Epithelial cell of prostate (primary cell): ENCODE data around the gene GPRC5D.
A peak's percentile ranks its signal among the peaks of the same experiment; 100 is the strongest.

Experiments
- DNase-seq: peaks from one replicate; pipeline ENCODE4 v3.0.0-alpha.2; 2011; ENCODE audit warnings: low read depth, low spot score
- H3K27ac ChIP-seq: fragments of 450-650 bp; 2 replicates; pipeline ENCODE4 v1.5.1; 2017; ENCODE audit warnings: mild to moderate bottlenecking

Gene GPRC5D

GRCh38 chr12:12912711-12913110 is 39.3 kb downstream of the GPRC5D start:
- no peak overlapping the region for H3K27ac ChIP-seq
- DNase-seq: no peak

GRCh38 chr12:12909995-12910420 is 42.0 kb downstream of the GPRC5D start:
- H3K27ac ChIP-seq: peak overlapping the region; percentile 19
- DNase-seq: no peak

GRCh38 chr12:12909228-12909994 is 42.6 kb downstream of the GPRC5D start:
- H3K27ac ChIP-seq: peak overlapping the region; percentile 19
- DNase-seq: no peak

DNA sequence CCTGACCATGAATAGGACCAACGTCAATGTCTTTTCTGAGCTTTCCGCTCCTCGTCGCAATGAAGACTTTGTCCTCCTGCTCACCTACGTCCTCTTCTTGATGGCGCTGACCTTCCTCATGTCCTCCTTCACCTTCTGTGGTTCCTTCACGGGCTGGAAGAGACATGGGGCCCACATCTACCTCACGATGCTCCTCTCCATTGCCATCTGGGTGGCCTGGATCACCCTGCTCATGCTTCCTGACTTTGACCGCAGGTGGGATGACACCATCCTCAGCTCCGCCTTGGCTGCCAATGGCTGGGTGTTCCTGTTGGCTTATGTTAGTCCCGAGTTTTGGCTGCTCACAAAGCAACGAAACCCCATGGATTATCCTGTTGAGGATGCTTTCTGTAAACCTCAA is 43.3 kb downstream of the GPRC5D start:
- DNase-seq: no peak
- no peak overlapping the region for H3K27ac ChIP-seq

DNA sequence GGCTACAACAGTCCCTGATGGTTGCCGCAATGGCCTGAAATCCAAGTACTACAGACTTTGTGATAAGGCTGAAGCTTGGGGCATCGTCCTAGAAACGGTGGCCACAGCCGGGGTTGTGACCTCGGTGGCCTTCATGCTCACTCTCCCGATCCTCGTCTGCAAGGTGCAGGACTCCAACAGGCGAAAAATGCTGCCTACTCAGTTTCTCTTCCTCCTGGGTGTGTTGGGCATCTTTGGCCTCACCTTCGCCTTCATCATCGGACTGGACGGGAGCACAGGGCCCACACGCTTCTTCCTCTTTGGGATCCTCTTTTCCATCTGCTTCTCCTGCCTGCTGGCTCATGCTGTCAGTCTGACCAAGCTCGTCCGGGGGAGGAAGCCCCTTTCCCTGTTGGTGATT is 43.7 kb downstream of the GPRC5D start:
- H3K27ac ChIP-seq: no peak overlapping the region
- DNase-seq: no peak

DNA sequence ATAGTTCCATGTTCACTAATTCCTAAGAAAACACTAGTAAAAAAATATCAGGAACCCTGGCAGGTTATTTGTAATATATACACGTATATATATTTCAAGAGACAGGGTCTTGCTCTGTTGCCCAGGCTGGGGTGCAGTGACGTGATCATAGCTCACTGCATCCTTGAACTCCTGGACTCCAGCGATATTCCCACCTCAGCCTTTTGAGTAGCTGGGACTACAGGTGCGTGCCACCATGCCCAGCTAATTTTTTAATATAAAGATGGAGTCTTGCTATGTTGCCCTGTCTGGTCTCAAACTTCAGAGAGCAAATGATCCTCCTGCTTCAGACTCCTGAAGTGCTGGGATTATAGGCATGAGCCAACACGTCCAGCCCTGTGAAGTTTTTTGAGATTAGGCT is 44.4 kb downstream of the GPRC5D start:
- no peak overlapping the region for H3K27ac ChIP-seq
- DNase-seq: no peak

- peak overlapping the region; percentile 95 for H3K27ac ChIP-seq
- no peak for DNase-seq
Observed at GRCh38 chr12:12903642-12904609, 48.0 kb downstream of the GPRC5D start.

GRCh38 chr12:12902036-12902435 is 49.9 kb downstream of the GPRC5D start:
- H3K27ac ChIP-seq: peak overlapping the region; percentile 95

DNA sequence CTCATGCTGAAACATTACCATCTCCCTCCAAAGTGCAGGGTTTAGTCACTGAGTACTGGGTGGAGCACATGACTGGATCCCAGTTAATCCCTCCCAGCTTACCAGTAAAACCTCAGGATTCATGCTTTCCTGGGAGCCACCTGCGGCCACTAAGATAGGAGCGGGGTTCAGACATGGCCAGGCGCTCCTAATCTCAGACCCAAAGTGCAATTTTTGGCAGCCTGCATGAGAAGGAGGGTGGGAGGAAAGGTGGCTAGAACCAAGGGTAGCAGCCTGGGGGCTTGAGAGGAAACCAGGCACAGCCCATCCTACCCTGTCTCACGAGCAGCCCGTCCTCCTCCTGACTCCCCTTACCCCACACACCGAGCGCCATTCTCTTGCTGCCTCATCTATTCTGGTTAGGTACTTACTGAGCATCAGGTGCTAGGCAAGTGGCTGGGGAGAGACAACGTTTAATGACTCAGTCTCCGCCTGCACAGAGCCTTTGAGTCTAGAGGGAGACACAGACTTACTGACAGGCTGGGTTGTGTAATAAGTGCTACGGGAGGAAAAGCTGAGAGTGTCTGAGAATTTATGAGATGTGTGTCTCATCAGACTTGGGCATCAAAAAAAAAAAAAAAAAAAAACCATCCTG is 50.7 kb downstream of the GPRC5D start:
- H3K27ac ChIP-seq: peak overlapping the region; percentile 95
- DNase-seq: peak; percentile 95

More at GRCh38 chr12:12902036-12902435, 49.9 kb downstream of the GPRC5D start:
- no peak for DNase-seq

- no peak for DNase-seq
- peak overlapping the region; percentile 95 for H3K27ac ChIP-seq
Observed at GRCh38 chr12:12900786-12901157, 51.2 kb downstream of the GPRC5D start.

DNA sequence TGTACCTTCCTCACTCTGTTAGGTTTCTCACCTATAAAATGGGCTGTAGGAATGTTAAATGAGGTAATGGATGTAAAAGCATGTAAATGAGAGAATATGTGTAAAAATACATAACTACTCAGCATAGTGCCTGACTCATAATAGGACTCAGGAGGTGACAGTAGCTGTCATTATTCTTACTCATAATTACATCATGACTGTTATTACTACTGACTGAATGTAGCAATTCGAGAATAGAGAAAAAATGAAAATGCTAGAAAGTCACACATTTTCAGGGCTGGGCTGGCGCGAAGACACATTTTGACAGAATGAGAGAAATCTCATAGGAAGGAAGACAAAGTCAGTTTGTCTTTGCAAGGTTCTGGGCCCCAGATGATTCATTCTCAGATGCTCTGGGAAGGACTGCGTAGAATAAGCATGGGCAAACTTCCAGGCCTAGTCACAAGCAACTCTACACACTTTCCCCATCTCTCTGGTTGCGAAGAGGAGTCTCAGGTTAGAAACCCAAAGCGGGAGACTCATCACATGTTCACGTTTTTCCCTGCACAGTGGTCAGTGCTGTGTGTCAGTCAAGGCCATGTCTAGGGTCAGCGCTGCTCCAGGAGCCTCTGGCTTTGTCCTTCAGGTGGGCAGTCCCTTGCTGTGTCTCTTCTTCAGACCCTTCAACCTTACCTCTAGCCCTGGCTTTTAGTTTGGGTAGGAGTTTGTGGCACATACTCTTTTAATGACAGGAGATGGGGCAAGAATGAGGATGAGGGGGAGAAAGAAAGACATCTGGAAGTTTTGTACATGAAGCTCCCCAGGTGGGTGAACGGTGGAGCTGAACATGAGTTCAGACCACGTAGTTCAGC is 52.2 kb downstream of the GPRC5D start:
- DNase-seq: peak; percentile 61
- H3K27ac ChIP-seq: peak overlapping the region; percentile 95

DNA sequence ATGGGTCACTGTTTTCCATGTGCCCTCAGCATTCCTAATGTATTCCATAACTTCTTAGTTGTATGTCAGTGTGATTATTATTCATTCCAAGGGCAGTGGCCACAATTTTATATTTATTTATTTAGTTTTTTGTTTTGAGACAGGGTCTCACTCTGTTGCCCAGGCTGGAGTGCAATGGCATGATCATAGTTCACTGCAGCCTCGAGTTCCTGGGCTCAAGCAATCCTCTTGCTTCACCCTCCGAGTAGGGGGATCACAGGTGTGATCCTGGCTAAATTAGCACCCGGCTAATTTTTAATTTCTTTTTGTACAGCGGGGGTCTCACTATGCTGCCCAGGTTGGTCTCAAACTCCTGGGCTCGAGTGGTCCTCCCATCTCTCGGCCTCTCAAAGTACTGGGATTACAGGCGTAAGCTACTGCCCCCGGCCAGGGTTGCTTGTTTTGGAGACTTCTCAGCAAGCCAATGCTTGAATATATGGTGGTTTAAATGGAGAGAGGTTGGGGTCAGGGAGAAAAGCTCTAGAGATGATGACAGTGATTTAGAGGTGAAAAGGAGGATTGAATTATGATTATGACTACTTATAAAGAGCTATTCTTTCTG is 53.0 kb downstream of the GPRC5D start:
- DNase-seq: no peak
- peak overlapping the region; percentile 95 for H3K27ac ChIP-seq

DNA sequence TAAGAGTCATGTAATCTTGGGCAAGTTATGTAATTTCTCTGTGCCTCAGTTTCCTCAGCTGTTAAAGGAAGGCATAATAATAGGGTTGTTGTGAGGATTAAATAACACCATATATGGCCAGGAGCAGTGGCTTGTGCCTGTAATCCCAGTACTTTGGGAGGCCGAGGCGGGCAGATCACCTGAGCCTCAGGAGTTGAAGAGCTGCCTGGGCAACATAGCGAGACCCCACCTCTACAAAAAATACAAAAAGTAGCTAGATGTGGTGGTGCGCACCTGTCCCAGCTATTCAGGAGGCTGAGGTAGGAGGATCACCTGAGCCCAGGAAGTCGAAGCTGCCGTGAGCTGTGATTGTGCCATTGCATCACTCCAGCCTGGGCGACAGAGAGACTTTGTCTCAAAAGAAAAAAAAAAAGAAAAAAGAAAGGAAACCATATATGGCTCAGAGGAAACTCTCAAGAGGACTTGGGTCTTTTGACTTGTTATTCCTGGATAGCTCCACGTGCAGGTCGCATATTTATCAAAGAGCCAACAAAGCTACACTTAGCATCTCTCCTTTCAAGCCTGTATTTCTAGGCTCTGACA is 53.7 kb downstream of the GPRC5D start:
- no peak for DNase-seq
- H3K27ac ChIP-seq: peak overlapping the region; percentile 95

DNA sequence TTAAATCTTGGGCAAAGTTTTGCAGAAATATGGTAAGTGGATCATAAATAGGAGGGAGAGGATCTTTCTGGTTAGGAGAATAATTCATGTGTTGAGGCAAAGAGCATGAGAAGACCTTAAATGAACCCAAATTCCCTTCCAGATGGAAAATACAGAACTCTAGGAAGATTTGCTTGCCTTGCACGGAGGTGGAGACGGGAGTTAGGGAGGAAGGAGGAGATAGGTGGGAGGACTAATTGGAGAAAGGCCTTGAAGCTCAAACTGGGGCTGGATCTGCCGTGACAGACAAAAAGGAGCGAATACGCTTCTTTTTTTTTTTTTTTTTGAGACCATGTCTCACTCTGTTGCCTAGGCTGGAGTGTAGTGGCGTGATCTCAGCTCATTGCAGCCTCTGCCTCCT is 54.7 kb downstream of the GPRC5D start:
- peak overlapping the region; percentile 95 for H3K27ac ChIP-seq
- DNase-seq: no peak

DNA sequence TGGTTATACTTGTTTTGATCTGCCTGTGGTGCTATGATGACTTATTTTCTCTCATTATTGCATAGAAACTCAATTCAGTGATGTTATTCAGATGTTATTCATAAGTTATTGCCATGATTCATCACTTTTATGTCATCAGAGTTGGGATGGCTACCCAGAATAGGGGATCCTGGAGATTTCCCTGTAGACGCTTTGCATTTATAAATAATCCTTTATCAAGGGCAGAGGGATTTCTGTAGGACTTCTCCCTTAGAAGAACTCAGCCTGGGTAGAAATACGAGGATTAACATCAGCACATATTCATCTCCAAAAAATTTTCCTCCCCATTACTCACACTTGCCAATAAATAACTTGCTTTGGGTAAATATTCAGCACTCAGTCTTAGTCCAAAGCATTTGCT is 55.7 kb downstream of the GPRC5D start:
- peak overlapping the region; percentile 95 for H3K27ac ChIP-seq
- DNase-seq: no peak

GRCh38 chr12:12893438-12893837 is 58.5 kb downstream of the GPRC5D start:
- DNase-seq: no peak
- peak overlapping the region; percentile 95 for H3K27ac ChIP-seq

DNA sequence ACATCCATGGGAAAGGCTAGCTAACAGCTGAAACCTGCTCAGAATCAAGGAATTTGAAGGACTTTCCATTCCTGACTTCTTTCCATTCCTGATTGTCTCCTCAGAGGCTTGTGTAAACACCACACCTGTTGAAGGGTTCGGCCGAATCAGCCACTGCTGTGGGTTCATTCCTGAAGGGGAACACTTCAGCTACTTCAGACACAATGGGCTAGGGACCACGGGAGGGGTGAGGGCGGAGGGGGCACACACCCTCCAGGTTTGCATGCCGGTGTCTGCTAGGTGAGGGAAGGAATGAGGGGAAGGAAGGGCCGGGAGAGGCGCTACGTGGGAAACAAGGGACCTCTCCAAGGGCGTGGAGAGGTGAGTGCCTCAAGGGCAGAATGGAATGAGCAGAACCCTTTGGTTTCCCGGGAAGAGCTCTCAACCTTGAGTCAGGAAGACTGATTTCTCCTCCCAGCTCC is 59.3 kb downstream of the GPRC5D start:
- no peak for DNase-seq
- peak overlapping the region; percentile 95 for H3K27ac ChIP-seq

DNA sequence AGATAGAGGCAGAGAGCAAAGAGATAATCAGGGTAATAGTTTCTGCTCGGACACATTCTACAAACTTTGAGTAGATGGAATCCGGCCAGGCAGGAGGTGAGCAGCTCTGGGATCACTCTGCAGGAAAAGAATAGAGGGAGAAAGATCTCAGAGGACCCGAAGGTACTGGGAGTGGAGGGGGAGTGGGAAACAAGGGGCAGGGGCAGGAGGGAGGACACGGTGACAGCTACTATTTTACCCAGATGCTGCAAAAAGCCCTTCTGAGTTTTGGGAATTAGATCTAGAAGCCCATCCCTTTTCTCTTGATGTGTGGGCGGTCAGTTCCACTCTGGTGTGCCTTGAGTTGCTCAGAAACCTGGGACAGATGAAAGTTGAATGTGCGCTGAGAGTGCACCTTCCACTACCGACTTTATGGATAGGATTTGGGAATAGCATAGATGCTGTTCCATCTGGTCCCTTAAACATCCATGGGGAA is 60.1 kb downstream of the GPRC5D start:
- H3K27ac ChIP-seq: peak overlapping the region; percentile 95
- DNase-seq: no peak
